ENCODE measurements around the gene GSX1.
A peak's percentile ranks its signal among the peaks of the same experiment; 100 is the strongest.
"Not testable (repeated sequence)": the region's sequence is repeated elsewhere in the genome, so short reads cannot be mapped to it uniquely, and the experiment has no call there.

GSX1 gene

DNA sequence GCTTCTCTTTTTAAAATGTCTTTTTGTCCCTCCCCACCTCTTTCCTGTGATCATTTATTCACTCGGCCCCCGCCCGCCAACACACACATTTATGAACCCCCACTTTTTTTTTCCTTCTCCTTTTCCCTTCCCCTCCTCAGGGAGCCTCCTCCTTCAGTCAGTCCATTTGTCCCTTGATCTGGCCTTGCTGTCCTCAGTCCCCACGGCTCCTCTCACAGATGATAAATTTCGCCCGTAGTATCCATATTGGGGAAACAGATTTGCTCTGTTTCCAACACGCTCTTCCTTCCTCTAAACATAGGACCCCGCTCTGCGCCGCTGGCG, 2.0 kb downstream of the GSX1 start:
- DNase-seq (ENCODE audit: low read depth in 2 of 2), result no peak

- no peak for DNase-seq (ENCODE audit: low read depth in 2 of 2)
Observed at GRCh38 chr13:27794921-27795717, 2.8 kb downstream of the GSX1 start.

DNA sequence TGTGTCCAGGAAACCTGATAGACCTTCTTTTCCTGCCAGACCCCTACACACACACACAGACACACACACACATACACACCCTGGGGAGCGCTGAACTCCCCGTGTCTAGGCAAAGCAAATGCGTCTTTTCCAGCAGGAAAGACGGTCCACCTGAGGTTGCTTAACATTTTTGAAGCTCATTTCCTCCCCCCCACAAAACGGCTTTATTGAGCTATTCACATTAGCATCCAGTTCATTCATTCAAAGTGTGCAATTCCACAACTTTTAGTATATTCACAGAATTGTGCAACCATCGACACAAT, 3.4 kb downstream of the GSX1 start:
- no peak for DNase-seq (ENCODE audit: low read depth in 2 of 2)

DNA sequence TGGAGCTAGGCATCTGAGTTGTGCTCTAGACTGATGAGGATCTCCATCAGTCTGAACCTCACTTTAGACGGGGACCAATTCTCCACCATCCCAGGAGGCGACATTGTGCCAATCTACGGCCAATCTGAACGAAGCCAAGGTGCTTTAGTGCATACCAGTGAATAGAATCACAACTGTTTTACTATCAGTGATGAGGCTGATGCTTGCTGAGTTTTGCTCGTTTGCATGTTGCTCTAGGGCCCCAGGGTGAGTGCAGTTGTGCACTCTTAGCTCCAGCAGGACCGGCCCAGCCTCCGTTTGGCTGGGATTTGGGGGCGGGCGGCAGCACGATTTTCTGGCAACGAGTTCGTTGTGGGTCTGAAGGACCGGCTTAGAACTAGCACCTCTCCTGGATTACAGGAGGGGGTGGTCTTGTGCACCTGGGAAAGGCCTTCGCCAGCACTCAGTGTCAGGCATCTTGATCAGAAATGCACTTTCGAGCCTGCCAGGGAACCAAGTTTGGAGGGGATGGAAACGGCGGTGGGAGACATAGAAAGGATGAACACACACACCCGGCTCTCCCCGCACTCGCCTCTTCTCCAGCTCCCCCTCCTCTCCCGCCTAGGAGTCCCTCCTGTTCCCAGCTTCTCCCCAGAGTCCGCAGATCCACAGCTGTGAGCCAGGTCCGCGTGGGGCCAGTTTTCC, 4.4 kb downstream of the GSX1 start:
- no peak for DNase-seq (ENCODE audit: low read depth in 2 of 2)

- DNase-seq (ENCODE audit: low read depth in 2 of 2), result no peak
Observed at GRCh38 chr13:27797228-27797624, 4.9 kb downstream of the GSX1 start.

GRCh38 chr13:27806744-27807387, 14.6 kb downstream of the GSX1 start:
- no peak for DNase-seq (ENCODE audit: low read depth in 2 of 2)

GRCh38 chr13:27808851-27809550, 16.7 kb downstream of the GSX1 start:
- DNase-seq (ENCODE audit: low read depth in 2 of 2), result no peak

- no peak for DNase-seq (ENCODE audit: low read depth in 2 of 2)
Observed at GRCh38 chr13:27810009-27810408, 17.7 kb downstream of the GSX1 start.

DNA sequence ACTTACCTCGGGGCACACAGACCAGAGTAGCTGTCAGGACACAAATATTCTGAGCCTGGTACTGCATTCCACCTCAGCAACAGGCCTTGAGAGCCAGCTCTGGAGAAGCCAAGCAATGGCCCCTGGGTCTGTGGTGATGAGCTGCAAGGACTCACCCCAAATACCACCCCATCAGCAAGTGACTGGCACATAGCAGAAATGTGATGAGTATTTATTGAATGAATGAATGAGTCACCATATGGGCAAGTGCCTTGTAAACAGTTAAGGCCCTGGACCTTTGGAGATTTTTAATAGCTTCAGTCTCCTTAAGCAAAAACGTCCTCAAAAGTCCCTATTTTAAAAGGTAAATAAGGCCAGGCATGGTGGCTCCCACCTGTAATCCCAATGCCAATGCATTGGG, 18.2 kb downstream of the GSX1 start:
- DNase-seq (ENCODE audit: low read depth in 2 of 2), result no peak

- no peak for DNase-seq (ENCODE audit: low read depth in 2 of 2)
Observed at GRCh38 chr13:27813826-27814225, 21.5 kb downstream of the GSX1 start.

- not testable (repeated sequence) for DNase-seq (ENCODE audit: low read depth in 2 of 2)
Observed at GRCh38 chr13:27817832-27818231, 25.5 kb downstream of the GSX1 start.

DNA sequence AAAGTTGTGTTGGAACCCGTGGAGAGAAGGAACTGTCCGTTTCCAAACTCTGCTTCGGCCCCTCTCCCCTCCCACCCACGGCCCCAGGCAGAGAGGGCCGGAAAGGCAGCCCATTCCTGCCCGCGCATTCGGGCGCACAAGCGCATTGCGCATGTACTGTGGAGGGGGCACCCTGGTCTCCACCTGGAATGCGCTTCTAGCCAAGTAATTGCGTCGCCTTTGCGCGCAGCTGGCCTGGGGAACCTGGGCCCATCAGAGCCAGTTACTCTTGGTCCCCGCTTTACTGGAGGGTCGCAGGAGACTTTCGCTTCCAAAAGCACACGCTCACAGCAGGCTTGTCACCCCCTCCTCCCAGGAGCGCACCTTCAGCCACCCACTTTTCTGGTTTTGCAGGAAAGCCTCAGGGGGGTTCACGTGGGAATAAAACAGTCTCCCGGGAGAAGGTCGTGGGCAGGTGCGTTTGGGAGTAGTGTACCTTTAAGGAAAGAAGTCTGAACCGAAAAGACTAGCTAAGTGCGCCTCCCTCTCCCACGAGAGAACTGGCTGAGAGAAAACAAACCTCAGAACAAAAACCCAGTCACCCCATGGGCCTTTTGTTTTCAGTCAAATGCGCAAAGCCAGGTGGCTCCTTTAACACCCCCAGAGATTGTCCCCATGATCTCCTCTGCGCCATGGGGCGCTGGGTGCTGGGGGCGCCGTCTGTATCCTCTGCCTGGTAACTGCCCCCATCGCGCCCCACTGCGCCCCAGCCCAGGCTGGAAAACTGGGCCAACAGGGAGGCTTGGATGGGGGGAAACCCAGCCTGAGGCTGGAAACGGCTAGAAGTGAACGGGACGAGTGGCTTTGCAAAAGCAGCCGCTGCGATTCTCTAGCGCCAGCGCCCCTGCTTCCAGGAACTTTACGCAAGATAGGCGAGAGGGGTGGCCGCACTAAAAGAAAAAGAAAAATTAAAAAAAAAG, 28.5 kb downstream of the GSX1 start:
- DNase-seq (ENCODE audit: low read depth in 2 of 2), result no peak

DNA sequence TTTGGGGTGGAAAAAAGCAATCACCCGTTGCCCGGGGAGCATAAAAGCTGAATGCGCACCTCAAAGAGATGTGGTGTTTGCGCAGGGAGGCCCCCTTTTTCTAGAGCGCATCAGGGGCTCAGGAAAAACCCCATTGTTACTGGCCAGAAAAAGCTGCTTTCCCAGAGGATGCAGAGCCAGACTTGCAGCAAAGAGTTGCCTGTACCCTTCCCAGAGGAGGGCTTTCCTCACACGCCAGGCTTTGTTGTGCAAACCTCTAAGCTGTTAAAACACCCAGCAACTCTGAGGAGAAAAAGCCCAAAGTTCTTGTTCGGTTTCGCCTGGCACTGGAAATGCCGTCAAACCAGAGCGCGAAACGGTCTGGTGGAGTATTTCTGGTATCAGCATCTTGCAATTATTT, 29.3 kb downstream of the GSX1 start:
- no peak for DNase-seq (ENCODE audit: low read depth in 2 of 2)

DNA sequence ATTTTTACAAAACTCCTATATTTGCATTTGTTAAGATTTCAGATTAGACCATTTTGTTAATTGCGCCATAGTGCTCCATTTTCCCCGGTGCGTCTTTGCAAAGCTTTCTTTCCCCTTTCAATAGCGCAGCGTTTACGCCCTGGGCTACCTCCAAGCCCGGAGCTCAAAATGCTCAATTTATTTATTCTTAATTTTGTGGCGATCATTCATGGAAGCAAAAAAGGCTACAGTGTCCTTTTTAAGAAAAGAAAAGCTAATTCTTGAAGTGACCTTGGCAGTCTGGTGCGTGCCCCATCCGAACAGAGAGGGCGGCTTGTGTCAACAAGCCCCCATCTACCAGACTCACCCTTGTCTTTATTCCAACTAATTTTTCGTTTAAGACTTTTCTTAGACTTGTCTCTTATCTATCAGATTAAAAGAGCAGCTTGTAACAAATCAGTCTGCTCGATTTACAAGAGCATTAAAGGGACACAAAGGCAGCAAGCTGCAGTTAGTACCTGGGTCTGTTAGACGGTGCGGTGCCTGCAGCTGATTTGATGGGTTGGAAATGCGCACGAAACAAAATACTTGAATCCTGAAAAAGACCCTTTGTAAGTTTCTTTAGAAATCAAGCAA, 30.1 kb downstream of the GSX1 start:
- no peak for DNase-seq (ENCODE audit: low read depth in 2 of 2)

DNA sequence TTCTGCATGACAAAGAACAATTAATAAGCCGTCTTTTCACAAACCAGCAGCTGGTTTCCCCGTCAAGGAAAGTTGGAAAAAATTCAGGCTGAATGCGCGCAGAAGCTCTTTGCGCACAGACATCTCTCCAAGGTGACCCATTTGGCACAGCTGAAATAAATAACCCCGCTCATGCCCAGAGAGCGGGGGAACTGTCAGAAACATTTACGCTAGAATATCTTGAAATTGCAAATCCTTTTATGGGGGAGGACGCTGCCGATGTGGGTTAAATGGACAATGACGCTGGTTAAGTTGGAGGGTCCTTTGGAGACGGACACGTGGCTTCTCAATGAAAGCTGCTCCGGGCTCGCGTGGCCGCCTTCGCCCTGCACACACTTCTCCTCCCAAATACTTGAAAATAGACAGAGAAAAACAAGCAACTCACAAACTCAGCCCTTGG, 30.6 kb downstream of the GSX1 start:
- DNase-seq (ENCODE audit: low read depth in 2 of 2), result no peak

GRCh38 chr13:27824121-27824520, 31.8 kb downstream of the GSX1 start:
- DNase-seq (ENCODE audit: low read depth in 2 of 2), result no peak

GRCh38 chr13:27825072-27825471, 32.8 kb downstream of the GSX1 start:
- DNase-seq (ENCODE audit: low read depth in 2 of 2), result no peak

DNA sequence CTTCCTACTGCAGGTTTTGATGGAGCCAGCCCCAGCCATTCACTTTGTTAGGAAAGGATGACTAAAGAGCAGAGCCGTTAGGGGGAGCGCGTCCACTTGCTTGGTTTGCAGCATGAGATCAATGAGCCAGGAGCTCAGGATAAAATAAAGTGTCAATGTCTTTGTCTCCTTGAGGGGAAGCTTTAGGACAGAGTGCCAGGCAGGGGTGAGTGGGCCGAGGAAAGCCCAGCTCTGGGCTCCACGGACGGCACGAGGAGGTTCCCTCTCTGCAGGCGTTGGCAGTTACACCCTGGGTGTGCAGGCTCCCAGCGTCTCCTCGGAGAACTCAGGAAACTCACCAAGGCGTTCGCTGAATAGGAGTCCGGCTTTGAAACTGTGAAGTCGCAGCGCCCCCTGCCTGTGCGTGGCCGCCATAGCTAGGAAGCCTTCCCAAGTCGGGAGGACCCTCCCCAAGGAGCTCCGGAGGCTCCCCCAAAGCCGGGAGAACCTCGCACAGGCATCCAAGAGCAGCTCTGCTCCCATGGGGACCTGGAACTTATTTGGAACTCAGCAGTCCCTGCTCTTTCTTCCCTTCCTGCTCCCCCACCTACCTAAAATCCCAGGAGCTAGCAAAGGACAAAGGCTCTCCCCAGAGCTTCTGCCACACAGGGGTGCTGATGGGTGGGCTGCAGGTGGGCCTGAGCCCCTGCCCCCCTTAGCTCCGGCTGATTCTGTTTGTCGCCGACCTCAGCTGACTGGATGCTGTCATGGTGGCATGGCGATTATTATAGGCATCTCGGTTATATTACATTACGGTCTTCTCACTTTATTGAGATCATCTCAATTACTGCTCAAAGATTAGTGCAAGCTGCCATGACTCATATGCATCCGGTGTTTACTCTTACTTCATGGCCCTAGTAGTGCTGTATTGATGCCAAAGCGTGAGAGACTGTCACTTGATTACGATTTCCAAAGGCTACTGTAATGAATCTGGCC, 34.4 kb downstream of the GSX1 start:
- DNase-seq (ENCODE audit: low read depth in 2 of 2), result peak; percentile 38 to 44

- DNase-seq (ENCODE audit: low read depth in 2 of 2), result no peak
Observed at GRCh38 chr13:27827646-27828045, 35.4 kb downstream of the GSX1 start.

GRCh38 chr13:27830010-27830409, 37.7 kb downstream of the GSX1 start:
- peak; percentile 26 to 37 for DNase-seq (ENCODE audit: low read depth in 2 of 2)
